Measurements from ENCODE around the gene NCK2. TPM values are rescaled to one million over a fixed set of nuclear protein-coding genes. Genes with fewer than 3 reads are reported as not detected.

NCK2 gene
- total and polyA plus RNA-seq, 2 of the 4 experiments (the other 2 are of a cell fraction): 15.8 to 22.2 TPM

GRCh38 chr2:105919826-105920225, 175.1 kb downstream of the NCK2 start:
- Histone ChIP-seq H3K27ac (ENCODE audit: insufficient read depth, low read length) (no peak overlapping the region), H3K56ac (ENCODE audit: extremely low read depth, insufficient read depth, low read length) (no peak overlapping the region), H2AK9ac (replicated peaks; ENCODE audit: low read depth, low read length, poor library complexity) (no peak overlapping the region), H3K79me1 (ENCODE audit: low read depth in 1 of 2, low read length in 2 of 2) (no peaks in the 10 kb centered on the region), H3K9me1 (ENCODE audit: insufficient read depth, low read length) (no peaks in the 10 kb centered on the region), H3K14ac (replicated peaks; ENCODE audit: low read depth, low read length) (no peak overlapping the region), H3K9me3 (ENCODE audit: control insufficient read depth, insufficient read depth, low read length) (peaks cover 3% of the 10 kb centered on the region), H2BK5ac (ENCODE audit: low read depth, low read length, poor library complexity, severe bottlenecking) (no peak overlapping the region), H3K23ac (ENCODE audit: low read depth, low read length) (no peak overlapping the region), H3K36me3 (ENCODE audit: control insufficient read depth, insufficient read depth, low read length) (no peaks in the 10 kb centered on the region), H2BK20ac (ENCODE audit: low read depth, low read length) (no peak overlapping the region), H4K8ac (ENCODE audit: low read depth in 2 of 2, low read length in 2 of 2) (no peak overlapping the region), H4K91ac (ENCODE audit: insufficient read depth, low read depth, low read length) (no peak overlapping the region), H3K4me2 (ENCODE audit: low read depth, low read length) (no peak overlapping the region), H4K20me1 (ENCODE audit: insufficient read depth, low read length) (no peaks in the 10 kb centered on the region), H3K4ac (ENCODE audit: low read depth, low read length) (no peak overlapping the region), H4K5ac (ENCODE audit: low read depth, low read length) (no peak overlapping the region), H3K27me3 (ENCODE audit: control insufficient read depth, insufficient read depth, low read length) (peaks cover 7% of the 10 kb centered on the region), H3K18ac (ENCODE audit: low read depth, low read length) (no peak overlapping the region), H2BK15ac (ENCODE audit: low read depth, low read length) (no peak overlapping the region), H2AK5ac (ENCODE audit: low read depth, low read length) (no peak overlapping the region), H3K9ac (ENCODE audit: low read depth, low read length) (no peak overlapping the region), H2AFZ (replicated peaks; ENCODE audit: low read length, poor library complexity) (peak overlapping the region; percentile 5), H3K4me3 (ENCODE audit: insufficient read depth, low read depth, low read length) (no peak overlapping the region), H2BK120ac (ENCODE audit: low read depth, low read length) (no peak overlapping the region), H3K4me1 (ENCODE audit: control insufficient read depth, insufficient read depth, low read length) (no peaks in the 10 kb centered on the region)
- peak; percentile 35; the same call in 1 of the 2 replicates for ATAC-seq (ENCODE audit: low read depth)
- peak; percentile 39 for TF ChIP-seq SMC3 (IDR thresholded peaks at IDR 0.05; ENCODE audit: low read depth, low read length)
- no peak for TF ChIP-seq MAZ (IDR thresholded peaks at IDR 0.05; ENCODE audit: borderline replicate concordance, low read depth, low read length)
- no peak for TF ChIP-seq FOS (IDR thresholded peaks at IDR 0.05; ENCODE audit: low read depth, low read length)
- TF ChIP-seq, protein P1, sequence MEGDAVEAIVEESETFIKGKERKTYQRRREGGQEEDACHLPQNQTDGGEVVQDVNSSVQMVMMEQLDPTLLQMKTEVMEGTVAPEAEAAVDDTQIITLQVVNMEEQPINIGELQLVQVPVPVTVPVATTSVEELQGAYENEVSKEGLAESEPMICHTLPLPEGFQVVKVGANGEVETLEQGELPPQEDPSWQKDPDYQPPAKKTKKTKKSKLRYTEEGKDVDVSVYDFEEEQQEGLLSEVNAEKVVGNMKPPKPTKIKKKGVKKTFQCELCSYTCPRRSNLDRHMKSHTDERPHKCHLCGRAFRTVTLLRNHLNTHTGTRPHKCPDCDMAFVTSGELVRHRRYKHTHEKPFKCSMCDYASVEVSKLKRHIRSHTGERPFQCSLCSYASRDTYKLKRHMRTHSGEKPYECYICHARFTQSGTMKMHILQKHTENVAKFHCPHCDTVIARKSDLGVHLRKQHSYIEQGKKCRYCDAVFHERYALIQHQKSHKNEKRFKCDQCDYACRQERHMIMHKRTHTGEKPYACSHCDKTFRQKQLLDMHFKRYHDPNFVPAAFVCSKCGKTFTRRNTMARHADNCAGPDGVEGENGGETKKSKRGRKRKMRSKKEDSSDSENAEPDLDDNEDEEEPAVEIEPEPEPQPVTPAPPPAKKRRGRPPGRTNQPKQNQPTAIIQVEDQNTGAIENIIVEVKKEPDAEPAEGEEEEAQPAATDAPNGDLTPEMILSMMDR (conservative IDR thresholded peaks at IDR 0.05; ENCODE audit: low read depth, low read length): peak; percentile 40
- no peak for TF ChIP-seq RCOR1 (IDR thresholded peaks at IDR 0.05; ENCODE audit: insufficient replicate concordance, low read length)
- peak; percentile 20; the same call in 1 of the 2 replicates for TF ChIP-seq RAD21 (IDR thresholded peaks at IDR 0.05; ENCODE audit: low read length)
- no peak for TF ChIP-seq USF2 (IDR thresholded peaks at IDR 0.05; ENCODE audit: low read depth, low read length)
- POLR2A ChIA-PET (ENCODE audit: unreplicated experiment): no interaction called here
- in situ Hi-C loops (cut with MboI; ENCODE audit: low sequenced_read_pairs): no loop called here
- BruUV-seq (replicated peaks): no TSS peak
- dilution Hi-C loops (cut with HindIII; ENCODE audit: low sequenced_read_pairs, unreplicated experiment): no loop called here
- peak; percentile 62 for DNase-seq
- CTCF ChIA-PET: interaction anchor here (1.4 kb wide), 1 partner anchor 17 kb away, joined by 3 read pairs; no protein-coding TSS in a partner anchor
- intact Hi-C loops (cut with micrococcal nuclease): loop anchor here (5.0 kb wide), 1 partner anchor 167 kb away; no protein-coding TSS in a partner anchor

Measured in IMR-90 (cell line).